Stomach smooth muscle (tissue), 2 donors: ENCODE results near the gene NENF.

Experiments
- H3K27ac ChIP-seq: one replicate; pipeline ENCODE4 v1.7.0; 2013; ENCODE audit warnings: mild to moderate bottlenecking, low read length, inconsistent platforms
- H3K27me3 ChIP-seq, 2 donors: one replicate each; pipeline ENCODE4 v1.7.0; 2013; ENCODE audit warnings: low read length in 2 of 2; ENCODE audit not compliant: insufficient read depth in 2 of 2, control insufficient read depth in 1 of 2
- H3K36me3 ChIP-seq, 2 donors: one replicate each; pipeline ENCODE4 v1.7.0; 2013; ENCODE audit warnings: low read length in 2 of 2; ENCODE audit not compliant: control insufficient read depth in 2 of 2, insufficient read depth in 2 of 2
- H3K4me1 ChIP-seq: one replicate; pipeline ENCODE4 v1.7.0; 2013; ENCODE audit warnings: low read length; ENCODE audit not compliant: control insufficient read depth, insufficient read depth
- H3K4me3 ChIP-seq, 2 donors: one replicate each; pipeline ENCODE4 v1.7.0; 2013; ENCODE audit warnings: low read length in 2 of 2
- H3K9ac ChIP-seq, 2 donors: one replicate each; pipeline ENCODE4 v1.7.0; 2013; ENCODE audit warnings: low read length in 2 of 2, mild to moderate bottlenecking in 1 of 2
- H3K9me3 ChIP-seq, 2 donors: one replicate each; pipeline ENCODE4 v1.7.0; 2013; ENCODE audit warnings: low read length in 2 of 2; ENCODE audit not compliant: control insufficient read depth in 2 of 2
- donor health status: healthy.
- donor health status: Pancreatic carcinoma.

NENF gene

GRCh38 chr1:212410231-212410820 is 22.4 kb upstream of the NENF start:
- peaks cover 16% of the 10 kb centered on the region for H3K4me1 ChIP-seq
- no peak overlapping the region for H3K9ac ChIP-seq
- no peaks in the 10 kb centered on the region for H3K27me3 ChIP-seq
- H3K27ac ChIP-seq, result no peak overlapping the region
- peaks cover 8 to 11% of the 10 kb centered on the region in 2 donors for H3K36me3 ChIP-seq
- H3K4me3 ChIP-seq, result no peak overlapping the region
- no peaks in the 10 kb centered on the region for H3K9me3 ChIP-seq

GRCh38 chr1:212412374-212412773 is 20.3 kb upstream of the NENF start:
- peaks cover 8% of the 10 kb centered on the region in 2 donors for H3K36me3 ChIP-seq
- H3K4me3 ChIP-seq, result no peak overlapping the region
- H3K9me3 ChIP-seq, result no peaks in the 10 kb centered on the region
- H3K27me3 ChIP-seq, result no peaks in the 10 kb centered on the region
- H3K27ac ChIP-seq, result no peak overlapping the region
- no peak overlapping the region for H3K9ac ChIP-seq
- H3K4me1 ChIP-seq, result peaks cover 16% of the 10 kb centered on the region

GRCh38 chr1:212413902-212414327 is 18.8 kb upstream of the NENF start:
- Histone ChIP-seq H3K36me3 (peaks cover 8% of the 10 kb centered on the region in 2 donors), H3K27ac (no peak overlapping the region), H3K4me1 (peaks cover 16% of the 10 kb centered on the region), H3K27me3 (no peaks in the 10 kb centered on the region), H3K4me3 (peak overlapping the region; percentile 88 to 89), H3K9ac (peak overlapping the region in 1 of 2 donors; percentile 47), H3K9me3 (no peaks in the 10 kb centered on the region)

DNA sequence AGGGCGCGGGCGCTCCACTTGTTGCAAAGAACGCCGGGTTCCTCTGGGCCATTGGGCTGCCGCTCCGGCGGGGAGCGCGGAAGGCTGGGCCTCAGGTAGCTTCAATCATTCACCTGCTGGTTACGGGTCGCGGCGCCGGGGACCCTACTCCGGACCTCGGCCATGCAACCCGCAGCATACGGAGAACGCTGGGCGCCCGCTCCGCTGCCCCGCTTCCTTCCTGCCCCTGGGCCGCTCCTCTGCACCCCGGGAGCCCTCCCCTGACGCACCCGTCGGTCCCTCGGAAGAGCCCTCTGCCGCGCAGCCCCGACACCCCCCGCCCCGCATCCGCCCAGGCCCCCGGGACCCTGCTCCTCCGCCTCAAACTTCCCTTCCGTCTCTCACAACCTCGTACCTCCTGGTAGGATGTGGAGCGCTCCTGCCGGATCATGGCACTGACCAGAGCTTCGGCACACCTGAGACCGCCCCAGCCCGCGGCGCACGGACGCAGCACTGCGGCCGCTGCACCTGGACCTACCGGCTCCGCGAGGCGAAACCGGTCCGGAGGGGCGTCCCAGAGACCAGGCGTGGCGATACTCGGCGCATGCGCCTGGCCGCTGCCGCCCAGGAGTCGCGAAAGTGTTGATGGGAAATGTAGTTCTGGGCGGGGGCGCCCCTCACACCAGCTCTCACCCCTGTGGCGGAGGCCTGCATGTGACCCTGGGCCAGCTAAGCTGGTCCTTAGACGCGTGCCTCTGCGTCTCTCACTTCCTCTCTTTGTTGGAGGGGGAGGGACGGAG is 18.2 kb upstream of the NENF start, which contains the start of gene PACC1:
Gene PACC1 (minus strand): TSS at position 559 of the 779 bp plus-strand sequence. CDS start 129 bp downstream, at position 430.
- Histone ChIP-seq H3K36me3 (peaks cover 8% of the 10 kb centered on the region in 2 donors), H3K4me3 (peak within 1 kb of the TSS; percentile 88 to 89), H3K9ac (peak within 1 kb of the TSS; percentile 26 to 64), H3K27ac (no peak within 1 kb of the TSS), H3K4me1 (peaks cover 16% of the 10 kb centered on the region), H3K9me3 (no peaks in the 10 kb centered on the region), H3K27me3 (no peaks in the 10 kb centered on the region)

- no peaks in the 10 kb centered on the region for H3K27me3 ChIP-seq
- H3K36me3 ChIP-seq, result peaks cover 2 to 8% of the 10 kb centered on the region in 2 donors
- H3K27ac ChIP-seq, result no peak overlapping the region
- H3K4me3 ChIP-seq, result peak overlapping the region; percentile 88 to 89
- peak overlapping the region; percentile 26 to 64 for H3K9ac ChIP-seq
- H3K9me3 ChIP-seq, result no peaks in the 10 kb centered on the region
- peaks cover 16% of the 10 kb centered on the region for H3K4me1 ChIP-seq
These were observed 17.4 kb upstream of the NENF start for GRCh38 chr1:212415107-212415841.

- H3K36me3 ChIP-seq, result no peaks in the 10 kb centered on the region
- H3K9me3 ChIP-seq, result no peaks in the 10 kb centered on the region
- H3K27me3 ChIP-seq, result no peaks in the 10 kb centered on the region
- H3K4me3 ChIP-seq, result no peak overlapping the region
- no peak overlapping the region for H3K27ac ChIP-seq
- no peak overlapping the region for H3K9ac ChIP-seq
- H3K4me1 ChIP-seq, result no peaks in the 10 kb centered on the region
These were observed 11.6 kb upstream of the NENF start for GRCh38 chr1:212421165-212421564.

DNA sequence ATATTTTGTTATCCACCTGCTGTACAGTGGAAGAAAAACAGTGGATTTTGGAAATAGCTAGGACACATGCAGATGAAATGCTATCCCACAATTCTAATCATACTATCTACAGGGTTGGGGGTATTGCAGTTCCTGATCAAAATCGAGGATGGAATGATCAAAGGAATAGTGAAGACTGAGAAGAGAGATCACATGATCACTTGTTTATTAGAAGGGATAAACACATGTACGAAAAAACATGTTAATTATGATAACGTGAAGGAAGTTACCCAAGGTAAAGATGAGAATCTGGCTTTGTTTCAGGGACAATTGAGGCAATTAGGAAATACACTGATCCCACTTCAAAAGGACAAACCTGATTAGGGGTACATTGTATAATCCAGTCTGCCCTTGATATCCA is 8.8 kb upstream of the NENF start:
- H3K27ac ChIP-seq, result no peak overlapping the region
- no peak overlapping the region for H3K9ac ChIP-seq
- no peaks in the 10 kb centered on the region for H3K4me1 ChIP-seq

DNA sequence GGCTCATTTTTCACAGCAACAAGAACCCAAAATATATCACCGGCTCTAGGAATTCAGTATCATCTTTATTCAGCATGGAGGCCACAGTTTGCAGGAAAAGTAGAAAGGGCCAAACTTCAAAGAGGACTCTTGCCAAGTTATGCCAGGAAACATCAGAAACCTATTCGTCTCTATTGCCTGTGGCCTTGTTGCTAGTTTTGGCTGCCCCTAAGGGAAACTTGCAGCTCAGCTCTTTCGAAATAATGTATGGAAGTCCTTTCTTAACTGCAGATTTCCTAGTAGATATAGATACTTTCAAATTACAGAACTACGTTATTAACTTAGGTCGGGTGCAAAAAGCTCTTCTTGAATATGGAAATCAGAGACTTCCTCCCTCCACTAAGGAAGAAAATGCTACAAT is 4.2 kb upstream of the NENF start:
- no peaks in the 10 kb centered on the region for H3K9me3 ChIP-seq
- H3K27ac ChIP-seq, result no peak overlapping the region
- H3K36me3 ChIP-seq, result no peaks in the 10 kb centered on the region
- no peak overlapping the region for H3K4me3 ChIP-seq
- no peak overlapping the region for H3K9ac ChIP-seq
- no peaks in the 10 kb centered on the region for H3K27me3 ChIP-seq
- peaks cover 4% of the 10 kb centered on the region for H3K4me1 ChIP-seq

More for the DNA sequence above, 8.8 kb upstream of the NENF start:
- no peaks in the 10 kb centered on the region for H3K36me3 ChIP-seq
- H3K4me3 ChIP-seq, result no peak overlapping the region
- H3K27me3 ChIP-seq, result no peaks in the 10 kb centered on the region
- H3K9me3 ChIP-seq, result no peaks in the 10 kb centered on the region

DNA sequence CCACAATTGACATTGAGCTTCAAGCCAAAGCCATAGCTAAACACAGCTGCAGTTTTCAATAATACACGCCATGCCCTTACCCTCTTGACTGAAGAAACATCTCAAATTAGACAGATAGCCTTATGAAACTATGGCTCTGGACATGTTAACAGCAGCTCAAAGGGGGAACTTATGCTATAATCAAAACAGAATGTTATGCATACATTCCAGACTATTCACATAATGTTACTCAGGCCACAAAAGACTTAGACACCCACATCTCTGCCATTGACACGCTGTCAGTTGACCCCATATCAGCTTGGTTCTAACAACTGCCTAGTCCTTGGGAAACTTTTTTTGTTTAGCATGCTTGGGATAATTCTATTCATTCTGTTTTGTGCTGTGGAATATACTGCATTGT is 2.3 kb upstream of the NENF start:
- Histone ChIP-seq H3K36me3 (no peaks in the 10 kb centered on the region), H3K4me3 (no peak overlapping the region), H3K4me1 (peaks cover 13% of the 10 kb centered on the region), H3K9ac (no peak overlapping the region), H3K27ac (no peak overlapping the region), H3K27me3 (no peaks in the 10 kb centered on the region), H3K9me3 (no peaks in the 10 kb centered on the region)

DNA sequence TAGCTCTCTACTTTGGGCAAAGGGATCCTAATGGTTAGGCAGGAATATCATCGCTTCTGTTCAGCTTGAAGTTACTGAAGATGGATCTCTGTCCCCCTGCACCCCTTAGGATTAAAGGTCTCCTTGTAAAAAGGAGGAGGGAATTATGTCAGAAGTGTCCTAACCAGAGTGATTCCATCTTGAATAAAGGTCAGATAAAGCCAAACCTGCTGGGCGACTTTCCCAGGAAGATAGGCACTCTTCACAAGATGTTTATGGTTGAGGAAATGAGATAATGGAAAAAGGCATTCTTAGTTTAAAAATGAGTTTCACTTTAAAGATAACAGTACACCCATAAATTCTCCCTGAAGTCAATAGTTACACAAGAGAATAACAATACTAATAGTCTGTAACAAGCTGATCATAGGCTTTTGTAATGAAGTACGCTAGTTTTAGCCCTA is 1.7 kb upstream of the NENF start:
- no peak overlapping the region for H3K9ac ChIP-seq
- no peaks in the 10 kb centered on the region for H3K36me3 ChIP-seq
- H3K4me3 ChIP-seq, result no peak overlapping the region
- H3K27me3 ChIP-seq, result no peaks in the 10 kb centered on the region
- H3K27ac ChIP-seq, result no peak overlapping the region
- H3K9me3 ChIP-seq, result no peaks in the 10 kb centered on the region
- peaks cover 16% of the 10 kb centered on the region for H3K4me1 ChIP-seq
